Gastroesophageal sphincter (tissue), 3 donors: Measurements from ENCODE around the gene CCNG1.
A peak's percentile ranks its signal among the peaks of the same experiment; 100 is the strongest.

Experiments
- CTCF ChIP-seq, 4 experiments: fragments of 200-600 bp in 2 of 4; fragments of 450-650 bp in 2 of 4; sonication (generic) in 1 of 4; IDR thresholded peaks; one replicate each; pipeline ENCODE4 v1.5.1; 2017 to 2019; ENCODE audit warnings: antibody characterized with exemption in 4 of 4, mild to moderate bottlenecking in 2 of 4, moderate library complexity in 2 of 4
- EP300 ChIP-seq: sonication (generic); formaldehyde crosslinking; IDR thresholded peaks from one replicate; pipeline ENCODE4 v1.6.1; 2017; ENCODE audit warnings: antibody characterized with exemption, mild to moderate bottlenecking
- POLR2A ChIP-seq, 2 donors: fragments of 450-650 bp; IDR thresholded peaks; one replicate each; pipeline ENCODE4 v1.6.1; 2017; ENCODE audit warnings: antibody characterized with exemption in 2 of 2, mild to moderate bottlenecking in 2 of 2, moderate library complexity in 1 of 2
- POLR2AphosphoS5 ChIP-seq: sonication (generic); formaldehyde crosslinking; IDR thresholded peaks from one replicate; pipeline ENCODE4 v1.6.1; 2017; ENCODE audit warnings: antibody characterized with exemption

GRCh38 chr5:163489055-163489744 lies 51.8 kb downstream of the CCNG1 start:
- TF ChIP-seq CTCF (IDR thresholded peaks at IDR 0.05) (peak in 1 of 4 experiments; percentile 7), POLR2AphosphoS5 (no peak), EP300 (no peak), POLR2A (IDR thresholded peaks at IDR 0.05) (no peak)
